Upper lobe of right lung (tissue), 1 donor: ENCODE measurements around the gene MARK2. TPM values are rescaled to one million over a fixed set of nuclear protein-coding genes. Genes with fewer than 3 reads are reported as not detected.

ENCODE experiments used
- ATAC-seq: fragments of 200-7000 bp; cut with Tn5 transposase; one replicate; pipeline ENCODE4 v1.9.1; 2020; ENCODE audit warnings: mild to moderate bottlenecking, moderate library complexity
- DNase-seq: peaks from one replicate; pipeline ENCODE4 v3.0.0-alpha.2; 2020
- H3K27ac ChIP-seq: fragments of 200-600 bp; one replicate; pipeline ENCODE4 v1.8.0; 2022
- H3K27me3 ChIP-seq: fragments of 200-600 bp; one replicate; pipeline ENCODE4 v1.8.0; 2022; ENCODE audit warnings: mild to moderate bottlenecking
- H3K36me3 ChIP-seq: fragments of 200-600 bp; one replicate; pipeline ENCODE4 v1.8.0; 2022
- H3K4me1 ChIP-seq: fragments of 200-600 bp; one replicate; pipeline ENCODE4 v1.8.0; 2022
- H3K4me3 ChIP-seq: fragments of 200-600 bp; one replicate; pipeline ENCODE4 v1.8.0; 2022; ENCODE audit warnings: mild to moderate bottlenecking
- H3K9me3 ChIP-seq: fragments of 200-600 bp; one replicate; pipeline ENCODE4 v1.8.0; 2022
- intact Hi-C: fragments of 100-400 bp; cut with DNase I; formaldehyde crosslinking; loops from one replicate; pipeline ENCODE4 v1.11.0; 2022
- total RNA-seq: library from RNA; stranded (reverse); fragmentation: NEBNext Ultra II Directional; extraction: Animal tissue kit (Norgen Biotek cat#: 25700); gene quantifications from one replicate; pipeline ENCODE4 v1.2.1, GENCODE V29; 2021
- TF ChIP-seq, protein P1 (sequence below): fragments of 200-600 bp; IDR thresholded peaks from one replicate; pipeline ENCODE4 v1.8.0; 2022; ENCODE audit warnings: antibody characterized with exemption
- donor health status: DM: no; HTN: yes; CAD: no; lungs with severe emphysema.

Gene MARK2
- total RNA-seq, 1 donor from 2014 or later, result 40.7 TPM

DNA sequence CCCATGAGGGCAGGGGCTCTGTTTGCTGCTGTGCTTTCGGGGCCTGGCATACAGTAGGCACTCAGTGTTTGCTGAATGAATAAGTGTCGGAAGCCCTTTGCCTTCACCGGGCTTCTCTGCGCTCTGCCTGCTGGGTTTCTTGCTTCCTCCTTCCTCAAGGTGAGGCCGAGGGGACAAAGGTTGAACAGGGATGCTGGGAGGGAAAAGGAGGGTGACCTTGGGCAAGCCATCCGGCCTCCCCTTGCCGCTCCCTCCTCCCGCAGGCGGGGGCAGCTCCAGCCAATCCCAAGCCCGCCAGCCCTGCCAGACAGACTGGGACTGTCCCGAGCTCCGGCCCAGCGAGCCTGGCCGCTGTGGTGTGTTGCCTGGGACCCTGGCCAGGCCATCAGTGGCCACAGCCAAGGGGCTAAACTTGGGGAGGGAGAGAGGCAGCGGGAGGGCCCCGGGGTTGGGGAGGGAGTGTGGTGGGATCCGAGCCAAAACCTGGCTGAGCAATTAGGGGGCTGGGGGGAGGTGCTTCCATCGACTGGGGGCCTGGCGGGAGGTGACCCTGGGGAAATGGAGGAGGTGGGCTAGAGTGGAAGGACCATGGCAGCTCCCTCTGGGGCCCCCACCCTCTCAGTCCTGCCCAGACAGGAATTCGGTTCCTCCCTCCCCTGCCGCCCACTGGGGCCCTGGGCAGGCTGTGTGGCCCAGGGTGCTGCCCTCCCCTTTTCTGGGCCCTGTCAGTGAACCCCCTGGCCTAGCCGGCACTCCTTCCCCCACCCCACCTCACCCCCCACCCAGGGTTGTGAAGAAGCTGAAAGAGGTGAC, 81.4 kb downstream of the MARK2 start:
- TF ChIP-seq, protein P1, sequence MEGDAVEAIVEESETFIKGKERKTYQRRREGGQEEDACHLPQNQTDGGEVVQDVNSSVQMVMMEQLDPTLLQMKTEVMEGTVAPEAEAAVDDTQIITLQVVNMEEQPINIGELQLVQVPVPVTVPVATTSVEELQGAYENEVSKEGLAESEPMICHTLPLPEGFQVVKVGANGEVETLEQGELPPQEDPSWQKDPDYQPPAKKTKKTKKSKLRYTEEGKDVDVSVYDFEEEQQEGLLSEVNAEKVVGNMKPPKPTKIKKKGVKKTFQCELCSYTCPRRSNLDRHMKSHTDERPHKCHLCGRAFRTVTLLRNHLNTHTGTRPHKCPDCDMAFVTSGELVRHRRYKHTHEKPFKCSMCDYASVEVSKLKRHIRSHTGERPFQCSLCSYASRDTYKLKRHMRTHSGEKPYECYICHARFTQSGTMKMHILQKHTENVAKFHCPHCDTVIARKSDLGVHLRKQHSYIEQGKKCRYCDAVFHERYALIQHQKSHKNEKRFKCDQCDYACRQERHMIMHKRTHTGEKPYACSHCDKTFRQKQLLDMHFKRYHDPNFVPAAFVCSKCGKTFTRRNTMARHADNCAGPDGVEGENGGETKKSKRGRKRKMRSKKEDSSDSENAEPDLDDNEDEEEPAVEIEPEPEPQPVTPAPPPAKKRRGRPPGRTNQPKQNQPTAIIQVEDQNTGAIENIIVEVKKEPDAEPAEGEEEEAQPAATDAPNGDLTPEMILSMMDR, result no peak
- DNase-seq, result peak; percentile 78
- peak; percentile 44 for ATAC-seq
- Histone ChIP-seq H3K27me3 (no peaks in the 10 kb centered on the region), H3K4me3 (no peak overlapping the region), H3K9me3 (no peaks in the 10 kb centered on the region), H3K4me1 (peaks cover 41% of the 10 kb centered on the region), H3K27ac (no peak overlapping the region), H3K36me3 (no peaks in the 10 kb centered on the region)
- intact Hi-C loops, result no loop called here

DNA sequence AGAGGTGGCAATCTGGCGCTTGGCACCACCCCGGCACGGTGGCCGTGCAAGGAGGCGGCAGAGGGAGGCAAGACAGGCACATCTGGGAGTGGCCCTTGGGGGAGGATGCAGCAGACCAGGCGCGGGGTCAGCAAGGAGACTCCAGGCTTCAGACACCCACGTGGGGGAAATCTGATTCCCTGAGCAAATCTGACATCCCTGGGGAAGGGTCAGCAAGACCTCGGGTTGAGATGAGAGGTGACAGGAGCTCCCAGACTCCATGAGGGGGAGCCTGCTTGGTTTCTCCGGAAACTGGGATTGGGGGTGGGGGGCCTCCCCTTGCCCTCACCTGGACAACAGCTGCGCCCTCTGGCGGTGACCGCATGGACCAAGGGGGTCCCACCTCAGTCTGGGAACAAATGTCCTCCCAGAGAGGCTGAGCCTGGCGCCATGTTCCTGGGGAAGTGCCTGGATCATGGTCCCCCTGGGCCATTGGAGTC, 82.1 kb downstream of the MARK2 start:
- no peak for DNase-seq
- TF ChIP-seq, protein P1, result peak; percentile 51
- H3K4me1 ChIP-seq, result peaks cover 36% of the 10 kb centered on the region
- peak; percentile 7 for ATAC-seq
- no peaks in the 10 kb centered on the region for H3K36me3 ChIP-seq
- no peaks in the 10 kb centered on the region for H3K27me3 ChIP-seq
- no peak overlapping the region for H3K4me3 ChIP-seq
- H3K27ac ChIP-seq, result no peak overlapping the region
- intact Hi-C loops, result no loop called here
- H3K9me3 ChIP-seq, result no peaks in the 10 kb centered on the region

DNA sequence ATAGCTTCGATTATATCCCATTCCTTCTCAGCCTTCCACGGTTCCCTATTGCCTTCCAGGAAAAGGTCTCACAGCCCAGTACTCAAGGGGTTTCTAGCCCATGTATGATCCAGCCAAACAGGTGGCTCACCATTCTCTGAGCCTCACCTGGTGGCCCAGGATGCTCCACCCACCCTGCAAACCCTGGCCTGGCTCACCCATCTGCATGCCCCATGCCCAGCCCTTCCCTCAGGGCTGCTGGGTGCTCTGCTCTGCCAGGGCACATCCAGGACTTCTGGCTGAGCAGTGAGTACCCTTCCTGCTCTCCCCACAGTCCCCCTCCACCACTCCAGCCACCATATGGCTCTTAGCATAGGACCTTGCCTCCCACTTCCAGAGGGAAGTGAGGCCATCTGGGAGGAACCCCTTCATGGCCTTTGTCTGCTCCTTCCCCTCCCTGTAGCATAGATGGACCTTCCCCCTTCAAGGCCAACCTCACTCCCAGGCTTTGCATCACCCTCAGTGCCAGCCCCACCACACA, 83.8 kb downstream of the MARK2 start:
- TF ChIP-seq, protein P1, result no peak
- DNase-seq (no peak), ATAC-seq (no peak)
- intact Hi-C loops, result no loop called here
- H3K27me3 ChIP-seq, result no peaks in the 10 kb centered on the region
- no peaks in the 10 kb centered on the region for H3K36me3 ChIP-seq
- no peak overlapping the region for H3K4me3 ChIP-seq
- no peak overlapping the region for H3K27ac ChIP-seq
- peaks cover 22% of the 10 kb centered on the region for H3K4me1 ChIP-seq
- H3K9me3 ChIP-seq, result no peaks in the 10 kb centered on the region

DNA sequence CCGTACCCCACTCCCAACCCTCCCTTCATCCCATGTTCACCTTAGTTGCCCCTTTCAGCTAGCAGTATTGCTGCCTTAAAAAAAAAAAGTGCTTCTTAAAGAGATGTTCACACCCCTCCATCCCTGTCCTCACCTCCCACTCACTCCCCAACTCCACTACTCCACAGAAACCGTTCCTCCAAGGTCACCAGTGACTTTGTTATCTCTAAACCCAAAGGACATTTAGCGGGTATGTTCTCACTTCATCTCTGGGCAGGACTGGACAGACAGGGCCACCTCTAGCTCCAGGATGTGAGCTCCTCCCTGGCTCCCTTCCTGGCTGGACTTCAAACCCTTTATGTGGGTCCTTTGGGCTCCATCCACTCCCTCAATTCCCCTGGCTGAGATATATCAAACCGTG, 84.4 kb downstream of the MARK2 start:
- no peak for ATAC-seq
- intact Hi-C loops, result no loop called here
- no peak overlapping the region for H3K27ac ChIP-seq
- H3K9me3 ChIP-seq, result no peaks in the 10 kb centered on the region
- no peak for DNase-seq
- peaks cover 16% of the 10 kb centered on the region for H3K4me1 ChIP-seq
- H3K27me3 ChIP-seq, result no peaks in the 10 kb centered on the region
- H3K36me3 ChIP-seq, result no peaks in the 10 kb centered on the region
- no peak overlapping the region for H3K4me3 ChIP-seq
- TF ChIP-seq, protein P1, result no peak

DNA sequence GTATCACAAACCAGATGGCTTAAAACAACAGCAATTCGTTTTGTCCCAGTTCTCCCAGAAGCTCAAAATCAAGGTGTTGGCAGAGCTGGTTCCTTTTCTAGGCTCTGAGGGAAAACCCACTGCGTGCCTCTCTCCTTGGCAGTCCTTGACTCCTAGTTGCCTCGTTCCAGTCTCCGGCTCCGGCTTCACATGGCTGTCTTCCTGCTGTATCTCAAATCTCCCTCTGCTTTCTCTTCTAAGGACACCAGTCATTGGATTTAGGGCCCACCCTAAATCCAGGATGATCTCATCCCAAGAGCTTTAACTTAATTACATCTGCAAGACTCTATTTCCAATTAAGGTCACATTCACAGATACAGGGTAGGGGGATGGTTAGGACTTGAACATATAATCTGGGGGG, 90.7 kb downstream of the MARK2 start:
- intact Hi-C loops, result no loop called here
- no peaks in the 10 kb centered on the region for H3K36me3 ChIP-seq
- no peak for ATAC-seq
- H3K27ac ChIP-seq, result no peak overlapping the region
- H3K4me3 ChIP-seq, result no peak overlapping the region
- no peaks in the 10 kb centered on the region for H3K27me3 ChIP-seq
- no peak for DNase-seq
- no peaks in the 10 kb centered on the region for H3K4me1 ChIP-seq
- H3K9me3 ChIP-seq, result no peaks in the 10 kb centered on the region
- TF ChIP-seq, protein P1, result no peak
